Activated T-helper 1 cell treated with anti-CD3 and anti-CD28 coated beads, Interleukin-12 subunit alpha, Interleukin-12 subunit beta, Interleukin-2, Interleukin-4 antibody, amounts not matched to agents 30 ng/mL and 10 ng/mL and 1 ng/mL, durations not matched to agents 14 hours and 24 hours and 36 hours (primary cell): ENCODE measurements around the gene COX4I2. TPM values are rescaled to one million over a fixed set of nuclear protein-coding genes. Genes with fewer than 3 reads are reported as not detected.
"Not testable (repeated sequence)": the region's sequence is repeated elsewhere in the genome, so short reads cannot be mapped to it uniquely, and the experiment has no call there.

Source experiments
- DNase-seq: peaks from one replicate; pipeline ENCODE4 v3.0.0; 2021; ENCODE audit warnings: low spot score
- H3K27ac Mint-ChIP-seq: one replicate; pipeline ENCODE4 v1.8.0; 2021; ENCODE audit warnings: mild to moderate bottlenecking, mixed read lengths
- H3K27me3 Mint-ChIP-seq: one replicate; pipeline ENCODE4 v1.8.0; 2022; ENCODE audit warnings: mild to moderate bottlenecking, moderate library complexity, mixed read lengths; ENCODE audit not compliant: insufficient read depth
- H3K36me3 Mint-ChIP-seq: one replicate; pipeline ENCODE4 v1.8.0; 2021; ENCODE audit warnings: low read depth, mixed read lengths
- H3K4me1 Mint-ChIP-seq: one replicate; pipeline ENCODE4 v1.8.0; 2021; ENCODE audit warnings: low read depth, mixed read lengths
- H3K4me3 Mint-ChIP-seq: one replicate; pipeline ENCODE4 v1.8.0; 2021; ENCODE audit warnings: mild to moderate bottlenecking, moderate library complexity, mixed read lengths
- H3K9me3 Mint-ChIP-seq: one replicate; pipeline ENCODE4 v1.8.0; 2021; ENCODE audit warnings: mixed read lengths
- intact Hi-C: fragments of 100-400 bp; cut with micrococcal nuclease; formaldehyde crosslinking; loops from one replicate; pipeline ENCODE4 v1.15.1; 2024
- total RNA-seq: library from RNA; stranded (reverse); gene quantifications from 2 replicates; pipeline ENCODE4 v1.2.3, GENCODE V29; 2022

The COX4I2 gene
- total RNA-seq, 1 donor from 2014 or later, result not detected

DNA sequence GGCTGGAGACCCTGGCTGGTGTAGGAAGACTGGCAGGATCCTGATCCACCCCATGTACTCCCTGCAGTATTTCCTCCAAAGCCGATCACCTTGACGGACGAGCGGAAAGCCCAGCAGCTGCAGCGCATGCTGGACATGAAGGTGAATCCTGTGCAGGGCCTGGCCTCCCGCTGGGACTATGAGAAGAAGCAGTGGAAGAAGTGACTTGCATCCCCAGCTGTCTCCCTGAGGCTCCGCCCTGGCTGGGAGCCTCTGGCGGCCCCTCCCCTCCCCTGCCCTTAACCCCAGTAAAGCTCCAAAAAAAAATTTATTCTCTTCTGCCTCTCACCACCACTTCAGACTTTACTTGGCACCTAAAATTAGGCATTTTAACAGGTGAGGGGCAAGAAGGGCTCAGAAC, 7.0 kb downstream of the COX4I2 start:
- peaks cover 31% of the 10 kb centered on the region for H3K27me3 Mint-ChIP-seq
- H3K4me3 Mint-ChIP-seq, result no peak overlapping the region
- intact Hi-C loops, result no loop called here
- peaks cover 8% of the 10 kb centered on the region for H3K4me1 Mint-ChIP-seq
- no peak for DNase-seq
- no peaks in the 10 kb centered on the region for H3K9me3 Mint-ChIP-seq
- no peak overlapping the region for H3K27ac Mint-ChIP-seq
- H3K36me3 Mint-ChIP-seq, result no peaks in the 10 kb centered on the region

DNA sequence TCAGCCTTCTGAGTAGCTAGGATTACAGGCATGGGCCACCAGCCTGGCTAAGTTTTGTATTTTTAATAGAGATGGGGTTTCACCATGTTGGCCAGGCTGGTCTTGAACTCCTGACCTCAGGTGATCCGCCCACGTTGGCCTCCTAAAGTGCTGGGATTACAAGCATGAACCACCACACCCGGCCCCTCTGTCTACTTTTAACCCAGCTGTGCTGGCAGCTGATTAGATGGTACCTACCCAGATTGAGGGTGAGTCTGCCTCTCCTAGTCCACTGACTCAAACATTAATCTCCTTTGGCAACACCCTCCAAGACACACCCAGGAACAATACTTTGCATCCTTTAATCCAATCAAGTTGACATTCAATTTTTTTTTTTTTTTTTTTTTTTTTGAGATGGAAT, 10.4 kb downstream of the COX4I2 start:
- H3K9me3 Mint-ChIP-seq, H3K27ac Mint-ChIP-seq, H3K4me1 Mint-ChIP-seq, H3K4me3 Mint-ChIP-seq, DNase-seq, H3K36me3 Mint-ChIP-seq, intact Hi-C loops: not testable (repeated sequence)
- H3K27me3 Mint-ChIP-seq, result peaks cover 30% of the 10 kb centered on the region

DNA sequence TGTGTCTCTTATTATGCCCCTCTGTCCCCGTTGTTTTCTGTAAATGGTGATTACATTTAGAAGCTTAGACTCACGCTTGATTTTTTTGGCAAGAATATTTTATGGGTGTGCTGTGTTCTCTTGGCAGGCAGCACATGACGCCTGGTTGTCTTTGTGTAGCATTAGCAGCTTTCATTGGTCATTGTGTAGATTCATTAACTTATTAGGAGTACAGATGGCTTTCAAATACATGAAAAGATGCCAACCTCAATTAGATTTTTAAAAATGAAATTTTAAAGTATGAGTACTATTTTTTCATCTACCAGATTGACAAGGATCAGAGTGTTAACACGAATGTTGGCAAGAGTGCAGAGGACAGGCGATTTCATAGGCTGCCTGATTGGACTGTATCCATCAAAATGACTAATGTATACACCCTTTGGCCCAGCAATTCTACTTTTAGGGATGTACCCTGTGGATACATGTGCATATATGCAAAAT, 15.2 kb downstream of the COX4I2 start:
- H3K27me3 Mint-ChIP-seq, result peaks cover 14% of the 10 kb centered on the region
- no peaks in the 10 kb centered on the region for H3K36me3 Mint-ChIP-seq
- intact Hi-C loops, result no loop called here

DNA sequence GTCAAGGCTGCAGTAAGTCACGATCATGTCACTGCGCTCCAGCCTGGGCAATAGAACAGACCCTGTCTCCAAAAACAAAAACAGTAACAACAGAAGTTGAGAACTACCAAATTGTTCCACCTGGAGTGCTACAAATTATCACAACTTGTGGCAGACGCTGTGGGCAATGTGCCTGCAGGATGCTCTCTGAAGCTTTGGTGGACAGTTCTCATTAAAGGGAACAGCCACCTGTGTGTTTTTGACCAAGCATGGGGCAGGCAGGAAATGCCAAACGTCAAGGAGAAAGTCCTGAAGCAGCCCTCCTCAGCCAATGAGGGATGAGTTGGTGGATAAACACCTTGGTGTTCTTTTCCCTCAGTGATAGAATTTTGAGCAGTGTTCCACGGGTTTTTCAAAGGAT, 15.8 kb downstream of the COX4I2 start:
- H3K36me3 Mint-ChIP-seq, result no peaks in the 10 kb centered on the region
- peaks cover 14% of the 10 kb centered on the region for H3K27me3 Mint-ChIP-seq
- H3K4me3 Mint-ChIP-seq, result no peak overlapping the region
- H3K4me1 Mint-ChIP-seq, result no peaks in the 10 kb centered on the region
- H3K9me3 Mint-ChIP-seq, result no peaks in the 10 kb centered on the region
- intact Hi-C loops, result no loop called here
- no peak for DNase-seq
- no peak overlapping the region for H3K27ac Mint-ChIP-seq

More for the DNA sequence above, 15.2 kb downstream of the COX4I2 start:
- no peak for DNase-seq
- no peak overlapping the region for H3K27ac Mint-ChIP-seq
- no peaks in the 10 kb centered on the region for H3K9me3 Mint-ChIP-seq
- no peaks in the 10 kb centered on the region for H3K4me1 Mint-ChIP-seq
- no peak overlapping the region for H3K4me3 Mint-ChIP-seq

DNA sequence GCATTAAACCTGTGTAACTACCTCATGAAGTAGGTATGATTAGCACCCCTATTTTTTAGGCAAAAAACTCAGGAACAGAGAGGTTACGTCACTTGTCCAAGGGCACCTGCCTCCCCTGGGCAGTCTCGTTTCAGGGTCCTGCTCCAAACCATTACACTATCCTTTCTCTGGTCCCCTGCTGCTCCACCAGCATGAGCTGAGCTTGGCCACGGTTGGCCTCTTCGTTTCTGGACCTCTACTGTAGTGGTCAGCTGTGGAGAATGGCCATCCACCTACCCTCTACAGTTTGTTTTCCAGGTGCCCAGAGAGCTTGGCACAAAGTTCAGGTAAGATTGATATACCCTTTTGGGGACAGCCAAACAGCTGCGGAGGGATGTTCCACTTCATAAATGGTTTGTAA, 16.8 kb downstream of the COX4I2 start:
- no peaks in the 10 kb centered on the region for H3K4me1 Mint-ChIP-seq
- no peaks in the 10 kb centered on the region for H3K9me3 Mint-ChIP-seq
- peaks cover 2% of the 10 kb centered on the region for H3K36me3 Mint-ChIP-seq
- intact Hi-C loops, result no loop called here
- H3K27ac Mint-ChIP-seq, result no peak overlapping the region
- H3K4me3 Mint-ChIP-seq, result no peak overlapping the region
- peaks cover 14% of the 10 kb centered on the region for H3K27me3 Mint-ChIP-seq
- DNase-seq, result no peak

DNA sequence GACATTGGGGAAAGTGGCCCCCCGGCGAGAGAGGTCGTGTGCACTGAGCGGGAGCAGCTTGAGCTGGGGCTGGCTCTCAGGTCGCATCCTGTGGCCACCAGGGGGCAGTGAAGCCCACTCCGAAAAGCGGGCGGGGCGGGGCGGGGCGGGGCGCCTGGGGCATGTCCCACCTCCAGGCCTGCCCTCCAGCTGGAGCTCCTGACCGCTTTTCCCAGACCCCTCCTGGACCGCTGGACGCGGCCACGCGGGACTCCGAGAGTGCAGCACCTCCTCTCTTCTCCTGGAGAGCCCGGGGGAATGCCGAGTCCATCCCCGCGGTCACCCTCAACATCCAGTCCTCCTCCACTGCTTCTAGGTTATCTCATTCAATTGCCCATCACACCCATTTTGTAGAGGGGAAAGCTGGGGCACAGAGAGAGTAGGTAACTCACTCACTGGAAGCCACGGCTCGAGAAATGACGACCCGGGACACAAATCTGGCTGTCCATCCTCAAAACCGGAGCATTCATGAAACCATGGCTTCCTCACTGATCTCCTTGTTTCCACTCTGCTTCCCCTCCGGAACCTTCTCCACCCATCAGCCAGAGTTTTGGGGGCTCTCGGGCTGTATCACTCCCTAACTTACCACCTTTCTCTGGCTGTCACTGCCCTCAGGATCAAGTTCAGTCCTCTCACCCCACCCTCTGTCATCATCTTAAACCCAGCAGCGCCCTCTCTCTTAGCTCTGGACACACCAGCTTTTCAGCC, 24.1 kb downstream of the COX4I2 start:
- DNase-seq, result peak; percentile 66
- Mint-ChIP-seq H3K27ac (peak overlapping the region; percentile 88), H3K4me3 (peak overlapping the region; percentile 72), H3K27me3 (no peaks in the 10 kb centered on the region), H3K9me3 (no peaks in the 10 kb centered on the region), H3K4me1 (peaks cover 54% of the 10 kb centered on the region), H3K36me3 (peaks cover 51% of the 10 kb centered on the region)
- intact Hi-C loops, result loop anchor here (1.0 to 2.0 kb wide), 2 partner anchors 13 to 62 kb away; no protein-coding TSS in a partner anchor

DNA sequence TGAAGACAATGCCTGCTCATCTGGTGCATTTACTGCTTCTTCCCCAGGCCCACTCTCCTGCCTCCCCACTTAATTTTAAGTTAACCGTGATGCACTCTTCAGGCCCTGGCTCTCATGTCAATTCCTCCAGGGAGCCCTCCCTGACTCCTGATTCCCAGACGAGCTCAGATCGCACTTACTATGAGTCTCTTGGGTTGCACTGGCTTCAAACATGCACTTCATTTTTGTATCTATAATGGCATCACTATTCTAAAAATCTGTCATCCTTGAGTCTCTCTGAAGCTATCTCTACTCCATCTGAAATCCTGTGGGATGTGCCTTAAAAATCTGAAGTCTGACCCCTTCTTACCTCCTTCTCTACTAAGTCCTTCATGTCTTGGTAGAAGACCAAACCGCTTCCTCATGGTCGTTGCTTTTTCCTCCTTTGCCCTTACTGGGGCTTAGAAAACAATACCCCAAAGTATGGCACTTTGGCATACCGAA, 24.7 kb downstream of the COX4I2 start:
- intact Hi-C loops, result no loop called here
- peak overlapping the region; percentile 72 for H3K4me3 Mint-ChIP-seq
- peaks cover 57% of the 10 kb centered on the region for H3K4me1 Mint-ChIP-seq
- H3K36me3 Mint-ChIP-seq, result peaks cover 55% of the 10 kb centered on the region
- peak overlapping the region; percentile 85 for H3K27ac Mint-ChIP-seq
- DNase-seq, result no peak
- no peaks in the 10 kb centered on the region for H3K9me3 Mint-ChIP-seq
- H3K27me3 Mint-ChIP-seq, result no peaks in the 10 kb centered on the region

DNA sequence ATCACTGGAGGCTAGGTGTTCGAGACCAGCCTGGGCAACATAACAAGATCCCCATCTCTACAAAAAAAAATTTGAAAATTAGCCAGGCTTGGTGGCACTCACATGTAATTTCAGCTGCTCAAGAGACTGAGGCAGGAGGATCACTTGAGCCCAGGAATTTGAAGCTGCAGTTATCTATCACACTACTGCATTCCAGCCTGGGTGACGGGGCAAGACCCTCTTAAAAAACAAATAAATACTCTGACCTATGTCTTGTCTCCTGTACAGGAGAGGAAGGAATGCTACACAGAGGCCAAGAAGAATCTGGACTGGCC, 25.8 kb downstream of the COX4I2 start:
- intact Hi-C loops, result no loop called here
- H3K27me3 Mint-ChIP-seq, result no peaks in the 10 kb centered on the region
- peak overlapping the region; percentile 87 for H3K27ac Mint-ChIP-seq
- peaks cover 66% of the 10 kb centered on the region for H3K4me1 Mint-ChIP-seq
- no peak for DNase-seq
- peak overlapping the region; percentile 39 for H3K4me3 Mint-ChIP-seq
- H3K36me3 Mint-ChIP-seq, result peaks cover 64% of the 10 kb centered on the region
- H3K9me3 Mint-ChIP-seq, result no peaks in the 10 kb centered on the region

DNA sequence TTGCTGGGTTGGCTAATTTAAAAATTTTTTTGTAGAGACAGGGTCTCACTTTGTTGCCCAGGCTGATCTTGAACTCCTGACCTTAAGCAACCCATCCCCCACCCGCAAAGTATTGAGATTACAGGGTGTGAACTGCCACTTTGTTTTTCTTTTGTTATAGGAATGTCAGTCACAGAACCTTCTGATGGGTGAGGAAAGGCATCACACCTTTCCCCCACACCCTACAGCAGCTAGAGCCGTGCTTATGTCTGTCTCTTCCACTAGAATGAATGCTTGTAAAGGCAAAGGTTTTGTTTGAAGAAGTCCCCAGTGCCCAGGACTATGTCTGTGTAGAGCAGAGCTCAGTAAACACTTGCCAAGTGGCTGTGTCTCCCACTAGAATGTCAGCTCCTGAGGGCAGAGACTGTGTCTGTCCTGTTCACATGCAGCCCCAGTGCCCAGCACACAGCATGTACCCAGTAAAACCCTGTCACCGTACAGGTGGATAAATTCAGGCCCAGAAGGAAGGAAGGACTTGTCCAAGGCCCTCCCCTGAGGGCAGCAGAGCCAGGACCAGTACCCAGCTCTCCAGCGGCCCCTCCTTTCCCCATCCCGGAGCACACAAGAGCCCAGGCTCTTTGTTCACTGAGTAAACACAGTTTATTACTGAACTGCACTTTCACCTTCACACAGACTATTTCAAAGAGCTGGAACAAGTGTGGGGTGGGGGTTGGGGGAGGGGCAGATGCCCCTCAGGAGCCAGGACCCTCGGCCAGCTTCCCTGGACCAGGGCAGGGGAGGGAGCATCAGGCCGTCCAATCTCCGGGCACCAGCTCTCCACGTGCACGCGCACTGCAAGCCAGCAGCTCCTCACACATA, 26.4 kb downstream of the COX4I2 start:
- peaks cover 67% of the 10 kb centered on the region for H3K4me1 Mint-ChIP-seq
- H3K27me3 Mint-ChIP-seq, result no peaks in the 10 kb centered on the region
- intact Hi-C loops, result loop anchor here (1.0 kb wide), 1 partner anchor 11 kb away; no protein-coding TSS in a partner anchor
- H3K4me3 Mint-ChIP-seq, result peak overlapping the region; percentile 39
- H3K36me3 Mint-ChIP-seq, result peaks cover 61% of the 10 kb centered on the region
- peak overlapping the region; percentile 87 for H3K27ac Mint-ChIP-seq
- no peak for DNase-seq
- no peaks in the 10 kb centered on the region for H3K9me3 Mint-ChIP-seq

DNA sequence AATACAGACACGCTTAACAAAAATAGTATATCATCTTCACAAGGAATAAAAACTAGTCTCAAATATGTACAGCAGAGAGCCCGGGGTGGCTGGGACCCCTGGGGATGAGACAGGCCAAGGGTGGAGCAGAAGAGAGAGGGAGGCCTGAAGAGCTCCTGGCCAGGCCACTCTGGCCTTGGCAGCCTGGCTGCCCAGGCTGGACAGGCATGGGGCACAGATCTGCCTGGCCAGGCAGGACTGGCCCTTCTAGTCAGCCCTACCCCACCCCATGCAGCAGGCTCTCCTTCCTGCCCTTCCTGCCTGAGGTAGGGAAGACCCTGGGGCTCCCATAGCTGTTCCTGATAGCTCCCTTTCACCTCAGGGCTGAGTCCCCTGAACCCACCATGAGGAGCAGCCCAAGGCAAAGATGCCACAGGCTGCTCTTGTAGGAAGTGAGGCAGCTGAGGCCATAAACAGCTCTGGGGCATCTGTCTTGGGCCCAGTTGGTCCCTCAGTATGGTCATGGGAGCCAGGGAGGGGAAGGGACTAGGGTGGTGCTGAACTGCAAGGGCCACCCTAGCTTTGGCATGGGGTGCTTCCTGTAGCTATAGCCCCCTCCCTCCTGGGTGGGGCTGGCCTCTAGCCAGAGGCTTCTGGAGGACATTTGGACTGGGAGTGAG, 27.1 kb downstream of the COX4I2 start:
- H3K4me1 Mint-ChIP-seq, result peaks cover 74% of the 10 kb centered on the region
- H3K9me3 Mint-ChIP-seq, result no peaks in the 10 kb centered on the region
- H3K27ac Mint-ChIP-seq, result peak overlapping the region; percentile 76
- H3K27me3 Mint-ChIP-seq, result no peaks in the 10 kb centered on the region
- H3K36me3 Mint-ChIP-seq, result peaks cover 68% of the 10 kb centered on the region
- intact Hi-C loops, result loop anchor here (1.0 kb wide), 1 partner anchor 10 kb away; no protein-coding TSS in a partner anchor
- DNase-seq, result no peak
- no peak overlapping the region for H3K4me3 Mint-ChIP-seq

DNA sequence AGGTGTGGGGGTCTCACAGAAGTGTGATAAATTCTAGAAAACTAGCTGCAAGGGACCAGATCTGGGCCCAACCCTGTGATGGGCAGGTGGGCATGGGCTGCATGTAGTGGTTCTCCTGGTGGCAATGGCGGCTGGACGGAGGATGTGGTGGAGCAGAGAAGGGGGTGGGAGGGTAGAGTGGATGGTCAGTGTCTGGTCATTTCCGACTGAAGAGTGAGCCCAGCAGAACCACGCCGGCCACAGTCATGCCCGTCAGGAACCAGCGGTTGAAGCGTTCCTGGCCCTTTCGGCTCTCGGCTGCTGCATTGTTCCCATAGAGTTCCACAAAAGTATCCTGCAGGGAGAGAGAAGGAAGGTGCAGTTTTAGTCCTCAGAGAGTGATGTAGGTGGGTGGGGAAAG, 28.0 kb downstream of the COX4I2 start:
- no peaks in the 10 kb centered on the region for H3K9me3 Mint-ChIP-seq
- DNase-seq, result no peak
- H3K4me3 Mint-ChIP-seq, result no peak overlapping the region
- peak overlapping the region; percentile 76 for H3K27ac Mint-ChIP-seq
- no peaks in the 10 kb centered on the region for H3K27me3 Mint-ChIP-seq
- intact Hi-C loops, result no loop called here
- H3K36me3 Mint-ChIP-seq, result peaks cover 70% of the 10 kb centered on the region
- H3K4me1 Mint-ChIP-seq, result peaks cover 84% of the 10 kb centered on the region

DNA sequence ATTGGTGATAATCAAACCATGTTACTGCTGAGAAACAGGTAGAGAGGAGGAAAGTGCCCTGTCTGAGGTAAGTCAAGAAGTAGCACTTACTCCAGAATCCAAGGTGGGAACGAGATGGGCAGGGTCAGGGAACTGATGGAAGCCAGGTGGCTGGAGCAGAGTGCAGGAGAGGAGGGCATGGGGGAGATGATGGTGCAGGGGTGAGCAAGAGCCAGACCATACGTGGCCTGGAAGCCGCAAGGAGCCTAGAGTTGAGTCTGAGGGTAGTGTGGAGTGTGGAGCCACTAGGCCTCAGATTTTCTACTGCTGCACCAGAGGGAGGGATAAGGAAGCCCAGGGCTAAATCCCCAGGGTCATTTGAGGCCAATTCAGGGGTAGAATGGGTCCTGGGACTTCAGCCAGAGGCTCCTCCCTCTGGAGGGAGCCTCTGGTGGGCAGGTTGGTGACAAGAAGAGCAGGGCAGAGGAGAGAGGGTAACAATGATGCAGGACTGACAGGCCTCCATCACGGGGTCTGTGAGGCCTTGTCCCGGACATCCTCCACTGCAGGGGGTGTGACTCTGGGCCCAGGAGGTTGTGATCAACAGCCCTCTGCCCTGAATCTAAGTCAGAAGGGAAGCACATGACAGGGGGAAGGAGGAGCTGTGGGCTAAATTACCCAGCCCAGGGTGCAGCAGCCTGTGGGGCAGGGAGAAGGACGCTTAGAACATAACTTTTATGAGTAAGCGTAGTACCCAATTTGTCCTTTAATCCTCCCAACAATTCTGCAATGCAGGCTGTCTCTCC, 28.7 kb downstream of the COX4I2 start:
- intact Hi-C loops, result no loop called here
- no peak overlapping the region for H3K4me3 Mint-ChIP-seq
- no peak for DNase-seq
- H3K36me3 Mint-ChIP-seq, result peaks cover 70% of the 10 kb centered on the region
- peak overlapping the region; percentile 76 for H3K27ac Mint-ChIP-seq
- no peaks in the 10 kb centered on the region for H3K9me3 Mint-ChIP-seq
- H3K4me1 Mint-ChIP-seq, result peaks cover 88% of the 10 kb centered on the region
- H3K27me3 Mint-ChIP-seq, result no peaks in the 10 kb centered on the region
